MM.1S (cell line): ENCODE data around the gene SLC9B2.

ENCODE experiments used
- DNase-seq: peaks from one replicate; pipeline ENCODE4 v3.0.0-alpha.2; 2015
- H2AFZ ChIP-seq: fragments of 300-600 bp; sonication (generic); 2 replicates; pipeline ENCODE4 v1.6.0; 2016; ENCODE audit warnings: antibody characterized with exemption, low read length
- H3F3A ChIP-seq: fragments of 300-600 bp; sonication (generic); 2 replicates; pipeline ENCODE4 v1.6.1; 2016; ENCODE audit warnings: mild to moderate bottlenecking, antibody characterized with exemption, low read length, moderate library complexity, mixed read lengths; ENCODE audit not compliant: insufficient read depth
- H3K27ac ChIP-seq: fragments of 300-600 bp; sonication (generic); 2 replicates; pipeline ENCODE4 v1.5.1; 2016; ENCODE audit warnings: mild to moderate bottlenecking, low read length
- H3K27me3 ChIP-seq: fragments of 300-600 bp; sonication (generic); replicated peaks from 2 replicates; pipeline ENCODE4 v1.6.0; 2016; ENCODE audit warnings: low read length; ENCODE audit not compliant: insufficient read depth
- H3K36me3 ChIP-seq: fragments of 300-600 bp; sonication (generic); replicated peaks from 2 replicates; pipeline ENCODE4 v1.6.1; 2016; ENCODE audit warnings: mild to moderate bottlenecking, low read length, mixed read lengths; ENCODE audit not compliant: insufficient read depth
- H3K4me1 ChIP-seq: fragments of 300-600 bp; sonication (generic); 2 replicates; pipeline ENCODE4 v1.6.1; 2016; ENCODE audit warnings: low read length, mixed read lengths
- H3K4me2 ChIP-seq: fragments of 300-600 bp; sonication (generic); 2 replicates; pipeline ENCODE4 v1.6.0; 2016; ENCODE audit warnings: low read depth, low read length
- H3K4me3 ChIP-seq: fragments of 300-600 bp; sonication (generic); 2 replicates; pipeline ENCODE4 v1.5.1; 2016; ENCODE audit warnings: low read length, mixed read lengths
- H3K79me2 ChIP-seq: fragments of 300-600 bp; sonication (generic); 2 replicates; pipeline ENCODE4 v1.6.1; 2016; ENCODE audit warnings: mixed run types, low read length, mixed read lengths
- H3K9ac ChIP-seq: fragments of 300-600 bp; sonication (generic); 2 replicates; pipeline ENCODE4 v1.6.1; 2016; ENCODE audit warnings: low read length, mixed read lengths
- H3K9me2 ChIP-seq: fragments of 300-600 bp; sonication (generic); replicated peaks from 2 replicates; pipeline ENCODE4 v1.6.1; 2016; ENCODE audit warnings: mild to moderate bottlenecking, low read length, mixed read lengths; ENCODE audit not compliant: insufficient read depth
- H3K9me3 ChIP-seq: fragments of 300-600 bp; sonication (generic); replicated peaks from 2 replicates; pipeline ENCODE4 v1.6.1; 2016; ENCODE audit warnings: mild to moderate bottlenecking, low read length, mixed read lengths; ENCODE audit not compliant: insufficient read depth
- H4K20me1 ChIP-seq: fragments of 300-600 bp; sonication (generic); 2 replicates; pipeline ENCODE4 v1.6.1; 2016; ENCODE audit warnings: mild to moderate bottlenecking, low read length, moderate library complexity, mixed read lengths; ENCODE audit not compliant: insufficient read depth
- CTCF ChIP-seq: fragments of 300-600 bp; sonication (generic); IDR thresholded peaks from 2 replicates; pipeline ENCODE4 v1.5.1; 2016; ENCODE audit warnings: antibody characterized with exemption, low read length, mixed read lengths
- EZH2 ChIP-seq: fragments of 300-600 bp; sonication (generic); optimal IDR thresholded peaks from 2 replicates; pipeline ENCODE3; 2017; ENCODE audit warnings: low read depth, mild to moderate bottlenecking, antibody characterized with exemption, low read length, mixed read lengths
- EZH2phosphoT487 ChIP-seq: fragments of 300-600 bp; sonication (generic); IDR thresholded peaks from 2 replicates; pipeline ENCODE4 v1.6.1; 2018; ENCODE audit warnings: antibody characterized with exemption, low read length

Gene SLC9B2

GRCh38 chr4:103052145-103052544 lies 24.4 kb downstream of the SLC9B2 start:
- Histone ChIP-seq H3K36me3 (0 out of 2 replicates have a peak, but pooled peaks cover 3% of the 10 kb centered on the region), H3K79me2 (no peaks in the 10 kb centered on the region), H3K9me3 (no peaks in the 10 kb centered on the region), H3K4me1 (no peaks in the 10 kb centered on the region), H4K20me1 (no peaks in the 10 kb centered on the region), H3K4me3 (no peak overlapping the region), H3K27me3 (no peaks in the 10 kb centered on the region), H3K4me2 (no peak overlapping the region), H3F3A (no peaks in the 10 kb centered on the region), H2AFZ (no peak overlapping the region), H3K27ac (no peak overlapping the region), H3K9me2 (no peaks in the 10 kb centered on the region), H3K9ac (no peak overlapping the region)
- DNase-seq = no peak
- TF ChIP-seq EZH2 = no peak
- TF ChIP-seq EZH2phosphoT487 = no peak
- no peak for TF ChIP-seq CTCF

- no peaks in the 10 kb centered on the region for H4K20me1 ChIP-seq
- H3F3A ChIP-seq = no peaks in the 10 kb centered on the region
- no peaks in the 10 kb centered on the region for H3K4me1 ChIP-seq
- H3K9me2 ChIP-seq = no peaks in the 10 kb centered on the region
- no peak for DNase-seq
- no peak overlapping the region for H3K4me3 ChIP-seq
- no peak overlapping the region for H2AFZ ChIP-seq
- 0 out of 2 replicates have a peak, but pooled peaks cover 3% of the 10 kb centered on the region for H3K36me3 ChIP-seq
- H3K79me2 ChIP-seq = no peaks in the 10 kb centered on the region
- H3K27ac ChIP-seq = no peak overlapping the region
- H3K9ac ChIP-seq = no peak overlapping the region
- H3K4me2 ChIP-seq = no peak overlapping the region
- no peaks in the 10 kb centered on the region for H3K9me3 ChIP-seq
- no peaks in the 10 kb centered on the region for H3K27me3 ChIP-seq
- TF ChIP-seq EZH2 (no peak), CTCF (no peak), EZH2phosphoT487 (no peak)
Observed at GRCh38 chr4:103050736-103051436, 25.7 kb downstream of the SLC9B2 start.

- H3K9me3 ChIP-seq = no peaks in the 10 kb centered on the region
- no peaks in the 10 kb centered on the region for H3K27me3 ChIP-seq
- no peaks in the 10 kb centered on the region for H3K79me2 ChIP-seq
- no peak overlapping the region for H3K27ac ChIP-seq
- H3K4me2 ChIP-seq = no peak overlapping the region
- DNase-seq = peak; percentile 56
- no peak overlapping the region for H3K9ac ChIP-seq
- TF ChIP-seq EZH2phosphoT487 (no peak), EZH2 (no peak), CTCF (peak; percentile 80)
- H3K4me1 ChIP-seq = no peaks in the 10 kb centered on the region
- no peak overlapping the region for H3K4me3 ChIP-seq
- H3K9me2 ChIP-seq = no peaks in the 10 kb centered on the region
- no peak overlapping the region for H2AFZ ChIP-seq
- no peaks in the 10 kb centered on the region for H3F3A ChIP-seq
- H4K20me1 ChIP-seq = no peaks in the 10 kb centered on the region
- H3K36me3 ChIP-seq = 0 out of 2 replicates have a peak, but pooled peaks cover 3% of the 10 kb centered on the region
Observed at GRCh38 chr4:103046416-103047290, 29.9 kb downstream of the SLC9B2 start.
